Hematopoietic multipotent progenitor cell (in vitro differentiated cells): ENCODE results near the gene SHC3. TPM values are rescaled to one million over a fixed set of nuclear protein-coding genes. Genes with fewer than 3 reads are reported as not detected.

Experiments
- DNase-seq, 3 donors: peaks; one replicate each; pipeline ENCODE4 v3.0.0-alpha.2; 2011 to 2015; ENCODE audit warnings: low read depth in 2 of 3, low spot score in 2 of 3
- total RNA-seq: library from RNA; depleted of rRNA; stranded (reverse); fragments of >200 nt; gene quantifications from one replicate; pipeline ENCODE4 v1.2.3, GENCODE V29; 2012

The SHC3 gene
- total RNA-seq, 1 donor = 0.27 TPM

DNA sequence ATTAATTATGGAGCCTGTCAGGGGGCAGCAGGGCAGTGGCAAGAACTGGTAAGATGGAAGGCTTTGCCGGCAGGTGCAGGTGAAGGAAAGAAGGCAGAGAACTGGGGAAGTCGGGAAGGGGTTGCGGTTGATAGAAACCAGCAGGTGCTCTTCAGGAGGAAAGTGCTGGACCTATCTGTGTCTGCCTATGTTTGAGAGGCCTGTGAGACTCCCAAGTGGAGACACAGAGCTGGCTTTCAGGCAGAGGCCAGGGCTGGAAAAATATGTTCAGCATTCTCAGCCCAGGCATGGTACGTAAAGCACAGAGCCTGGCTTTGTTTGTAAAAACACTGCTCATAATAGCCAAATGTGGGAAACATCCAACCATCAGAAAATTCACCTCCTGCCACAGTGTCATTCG lies 117.8 kb downstream of the SHC3 start:
- no peak for DNase-seq

DNA sequence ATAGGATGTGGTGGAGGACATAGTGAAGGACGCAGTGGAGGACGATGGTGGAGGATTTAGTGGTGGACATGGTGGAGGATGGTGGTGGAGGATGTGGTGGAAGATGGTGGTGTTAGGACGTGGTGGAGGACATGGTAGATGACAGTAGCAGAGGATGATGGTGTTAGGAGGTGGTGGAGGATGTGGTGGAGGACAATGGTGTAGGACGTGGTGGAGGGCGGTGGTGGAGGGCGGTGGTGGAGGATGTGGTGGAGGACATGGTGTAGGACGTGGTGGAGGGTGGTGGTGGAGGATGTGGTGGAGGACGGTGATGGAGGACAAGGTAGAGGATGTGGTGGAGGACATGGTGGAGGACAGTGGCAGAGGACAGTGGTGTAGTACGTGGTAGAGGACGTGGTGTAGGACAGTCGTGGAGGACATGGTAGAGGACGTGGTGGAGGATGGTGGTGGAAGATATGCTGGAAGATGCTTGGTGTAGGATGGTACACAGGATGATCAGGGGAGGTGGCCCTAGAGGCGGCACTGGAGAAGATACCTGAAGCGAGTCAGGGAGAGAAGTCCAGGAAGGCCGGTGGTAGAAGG lies 118.6 kb downstream of the SHC3 start:
- no peak for DNase-seq

DNA sequence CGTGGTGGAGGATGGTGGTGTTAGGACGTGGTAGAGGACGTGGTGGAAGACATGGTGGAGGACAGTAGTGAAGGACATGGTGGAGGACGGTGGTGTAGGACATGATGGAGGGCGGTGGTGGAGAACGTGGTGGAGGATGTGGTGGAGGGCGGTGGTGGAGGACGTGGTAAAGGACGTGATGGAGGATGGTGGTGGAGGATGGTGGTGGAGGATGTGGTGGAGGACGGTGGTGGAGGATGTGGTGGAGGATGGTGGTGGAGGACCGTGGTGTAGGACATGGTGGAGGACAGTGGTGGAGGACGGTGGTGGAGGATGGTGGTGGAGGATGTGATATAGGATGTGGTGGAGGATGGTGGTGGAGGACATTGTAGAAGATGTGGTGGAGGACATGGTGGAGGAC lies 119.7 kb downstream of the SHC3 start:
- DNase-seq = no peak

DNA sequence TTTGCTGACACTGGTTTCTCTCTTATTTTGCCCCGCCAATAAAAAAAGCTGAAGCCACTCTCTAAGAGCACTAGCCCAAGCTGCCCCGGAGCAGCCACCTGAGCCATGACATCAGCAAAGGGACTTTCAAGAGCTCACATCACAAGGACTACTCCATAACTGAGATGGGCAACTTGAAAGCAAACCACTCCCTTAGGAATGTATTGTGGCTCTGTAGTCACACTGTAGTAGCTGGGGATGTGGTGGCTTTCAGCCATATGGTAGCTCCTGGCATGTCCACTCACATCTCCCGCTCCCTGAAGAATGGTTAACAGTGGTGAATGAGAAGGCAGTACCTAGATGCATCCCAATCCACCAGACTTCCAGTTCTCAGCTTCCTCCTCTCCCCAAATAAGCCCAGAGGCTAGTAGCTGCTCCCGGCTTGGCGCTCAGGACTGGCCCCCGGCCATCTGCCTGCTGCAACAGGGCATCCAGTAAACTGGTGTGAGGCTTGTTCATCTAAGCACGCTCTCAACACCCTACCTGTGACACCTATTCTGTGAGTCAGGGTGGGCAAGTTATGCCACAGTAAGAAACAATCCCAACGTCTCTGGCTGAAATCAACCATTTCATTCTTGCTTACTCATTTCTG lies 123.6 kb downstream of the SHC3 start:
- DNase-seq = no peak

DNA sequence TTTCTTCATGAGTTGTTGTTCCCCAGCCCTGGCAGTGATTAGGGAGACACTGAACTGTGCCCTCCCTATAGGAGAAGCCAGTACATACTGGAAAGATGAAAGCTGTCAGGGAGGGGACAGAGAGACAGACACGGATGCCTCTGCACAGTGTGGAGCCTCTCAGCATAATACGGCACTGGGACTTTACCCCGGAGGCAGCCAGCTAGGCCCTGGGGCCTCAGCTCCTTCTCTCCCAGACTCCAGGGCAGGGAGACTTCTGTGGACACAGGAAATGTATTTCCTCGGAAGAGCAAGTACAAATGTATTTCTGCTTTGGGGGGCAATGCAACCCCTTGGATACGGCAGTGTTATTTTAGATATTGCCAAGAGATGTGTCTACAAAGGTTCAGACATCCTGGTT lies 125.3 kb downstream of the SHC3 start:
- DNase-seq = no peak

DNA sequence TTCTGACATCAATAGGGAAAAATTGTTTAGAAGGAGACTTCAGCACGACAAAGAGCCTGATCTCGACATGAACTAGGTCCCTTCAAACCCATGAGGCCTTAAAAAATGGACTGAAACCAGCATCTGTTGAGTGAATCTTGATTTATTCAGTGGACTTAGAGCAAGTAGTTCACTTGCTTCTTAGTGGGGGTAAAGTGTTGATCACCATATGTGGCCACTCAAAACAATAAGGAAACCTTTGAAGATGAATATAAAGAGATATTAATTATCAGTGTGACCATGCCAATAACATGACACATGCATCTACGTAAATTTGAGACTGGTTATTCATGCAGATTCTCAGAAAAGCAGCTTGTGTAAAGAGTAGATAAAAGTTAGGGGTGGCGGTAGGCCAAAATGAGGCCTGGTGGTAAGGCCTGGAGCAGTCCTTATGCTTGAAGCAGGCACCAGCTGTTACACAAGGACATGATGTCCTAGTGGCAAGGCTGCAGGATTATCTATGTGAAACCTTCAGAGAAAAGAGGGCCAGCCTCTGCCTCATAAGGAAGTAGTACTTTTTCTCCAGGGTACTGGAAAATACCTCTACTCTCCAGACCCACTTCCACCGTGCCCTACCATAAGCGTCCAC lies 126.0 kb downstream of the SHC3 start:
- no peak for DNase-seq

DNA sequence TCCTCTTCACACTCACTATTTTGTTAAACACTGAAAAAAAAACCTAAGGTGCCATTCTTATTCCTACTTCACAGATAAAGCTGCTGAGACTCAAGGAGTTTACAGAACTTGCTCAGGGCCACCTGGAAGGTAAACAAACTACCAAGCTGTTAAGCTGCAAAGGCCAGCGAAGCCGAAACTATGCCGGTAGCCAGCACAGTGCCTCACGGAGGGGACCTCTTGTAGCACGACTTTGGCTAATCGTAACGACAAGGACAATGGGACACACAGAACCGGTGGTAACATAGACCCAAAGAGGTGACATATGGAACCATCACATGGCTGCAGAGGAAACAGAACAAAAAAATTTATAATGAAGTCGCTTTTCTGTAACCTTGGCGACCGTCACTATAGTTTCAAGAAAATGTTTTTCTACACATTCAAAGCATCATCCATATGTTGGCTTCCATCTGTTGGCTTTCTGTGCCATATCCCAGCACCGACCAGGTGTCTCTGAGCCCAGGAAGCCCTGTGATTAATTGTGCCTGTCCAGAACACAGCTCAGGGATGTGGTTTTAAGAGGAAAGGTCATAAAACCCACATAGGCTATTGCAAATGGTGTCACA lies 127.1 kb downstream of the SHC3 start:
- no peak for DNase-seq

DNA sequence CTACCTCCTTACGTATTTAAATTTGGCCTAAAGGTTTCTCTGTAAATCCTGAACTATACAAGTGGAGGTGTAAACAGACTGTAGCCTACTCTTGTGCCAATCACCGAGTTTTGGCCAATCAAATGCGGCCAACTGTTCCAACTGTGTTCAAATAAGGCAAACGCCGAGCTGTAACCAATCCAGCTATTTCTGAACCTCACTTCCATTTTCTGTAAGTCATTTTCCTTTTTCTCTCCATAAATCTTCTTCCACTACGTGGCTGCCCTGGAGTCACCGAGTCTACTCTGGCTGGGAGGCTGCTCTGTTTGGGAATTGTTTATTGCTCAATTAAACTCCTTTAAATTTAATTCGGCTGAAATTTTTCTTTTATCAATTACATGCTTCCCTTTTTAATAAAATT lies 129.0 kb downstream of the SHC3 start:
- no peak for DNase-seq

DNA sequence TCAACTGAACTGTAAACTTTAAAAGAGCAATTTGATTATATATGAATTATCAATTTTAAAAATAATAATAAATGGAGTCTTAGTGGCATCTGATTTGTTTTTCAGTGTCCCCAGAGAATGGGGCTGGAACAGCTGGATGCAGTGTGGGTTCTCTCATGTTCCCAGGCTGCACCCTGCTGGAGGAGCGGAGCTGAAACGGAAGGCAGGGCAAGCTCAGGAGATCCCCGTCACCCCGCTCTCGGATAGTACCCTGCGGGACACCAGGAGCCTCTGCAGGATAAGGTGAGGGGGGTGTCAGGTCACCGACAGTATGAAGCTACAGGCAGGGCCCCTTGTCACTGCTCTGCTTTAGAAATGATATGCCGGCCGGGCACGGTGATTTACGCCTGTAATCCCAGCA lies 130.0 kb downstream of the SHC3 start:
- DNase-seq = no peak

DNA sequence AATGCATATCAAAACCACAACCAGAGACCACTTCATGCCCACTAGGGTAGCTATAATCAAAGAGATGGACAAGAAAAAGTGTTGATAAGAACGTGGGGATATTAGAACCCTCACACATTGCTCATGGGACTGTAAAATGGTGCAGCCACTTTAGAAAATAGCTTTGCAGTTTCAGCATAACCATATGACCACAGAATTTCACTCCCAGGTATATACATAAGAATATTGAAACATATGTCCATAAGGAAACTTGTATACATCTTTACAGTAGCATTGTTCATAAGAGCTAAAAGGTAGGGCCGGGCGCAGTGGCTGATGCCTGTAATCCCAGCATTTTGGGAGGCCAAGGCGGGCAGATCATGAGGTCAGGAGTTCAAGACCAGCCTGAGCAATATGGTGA lies 131.0 kb downstream of the SHC3 start:
- no peak for DNase-seq

DNA sequence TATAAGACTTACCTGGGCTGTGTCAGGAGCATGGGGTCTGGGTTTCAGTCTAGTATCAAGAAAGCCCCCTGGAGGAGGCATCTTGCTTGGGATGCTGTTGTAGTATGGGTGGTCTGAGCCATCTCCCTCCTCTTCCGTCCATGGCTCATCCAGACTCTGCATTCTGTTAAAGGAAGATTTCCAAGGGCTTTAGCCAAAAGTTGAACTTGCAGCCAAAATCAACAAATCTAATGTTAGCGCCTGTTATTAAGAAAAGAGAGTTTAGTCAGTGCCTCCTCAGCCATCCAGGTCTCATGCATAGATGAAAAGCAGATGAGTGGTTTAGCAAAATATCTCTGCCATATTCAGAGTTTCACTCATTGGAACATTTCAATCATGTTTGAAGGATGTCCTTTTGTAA lies 131.8 kb downstream of the SHC3 start:
- DNase-seq = no peak

DNA sequence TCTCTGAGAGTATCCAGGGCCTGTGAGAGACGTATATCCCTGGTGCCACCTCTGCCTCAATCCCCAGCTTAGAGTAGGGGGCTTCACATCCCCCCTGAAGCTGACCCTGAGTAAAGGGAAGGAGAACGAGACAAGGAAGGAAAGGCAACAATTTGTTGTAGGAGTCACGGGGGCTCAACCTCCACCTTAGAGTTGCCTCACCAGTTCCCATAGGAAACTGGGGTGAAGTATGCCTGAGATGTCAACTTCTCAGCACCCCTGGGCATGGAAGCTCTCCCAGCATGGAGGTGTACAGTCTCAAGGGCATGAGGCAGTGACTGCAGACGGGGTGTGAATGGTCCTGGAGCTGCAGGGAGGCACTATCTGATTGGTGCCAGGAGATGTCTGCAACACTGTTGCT lies 133.7 kb downstream of the SHC3 start:
- DNase-seq = no peak

DNA sequence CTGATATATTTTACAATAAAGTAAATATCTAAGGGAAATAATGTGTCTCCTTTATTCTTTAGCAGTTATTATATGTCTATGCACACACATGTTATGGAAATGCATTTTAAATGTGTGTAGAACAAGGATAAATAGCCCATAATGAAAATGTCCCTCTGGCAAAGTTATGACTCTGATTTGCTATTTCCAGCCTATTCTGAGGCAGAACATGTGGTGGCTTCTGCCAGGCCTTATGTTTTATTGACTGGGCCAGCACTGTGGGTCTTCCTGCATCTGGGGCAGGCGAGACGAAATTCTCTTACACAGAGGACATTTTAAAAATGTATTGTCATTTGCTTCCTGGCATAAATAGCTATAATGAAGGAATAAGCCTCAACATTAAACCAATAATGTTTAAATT lies 134.5 kb downstream of the SHC3 start:
- no peak for DNase-seq

DNA sequence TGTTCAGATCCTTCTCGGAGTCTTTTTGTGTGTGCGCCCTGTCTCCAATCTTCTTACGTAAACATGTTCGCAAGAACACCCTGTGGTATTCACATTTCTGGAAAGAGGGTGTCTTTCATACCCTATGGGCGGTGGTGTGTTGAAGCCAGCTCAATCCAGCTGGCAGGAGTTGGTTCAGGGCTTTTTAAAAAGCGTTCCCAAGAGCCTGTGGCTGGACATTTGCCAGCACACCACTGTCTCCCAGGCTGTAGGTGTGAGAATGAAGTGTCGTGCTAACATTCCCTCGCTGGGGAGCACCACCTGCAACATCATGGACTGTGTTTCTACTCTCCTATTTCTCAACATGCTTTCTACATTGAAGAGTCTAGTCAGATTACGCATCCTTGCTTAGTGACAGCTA lies 135.6 kb downstream of the SHC3 start:
- DNase-seq = no peak

DNA sequence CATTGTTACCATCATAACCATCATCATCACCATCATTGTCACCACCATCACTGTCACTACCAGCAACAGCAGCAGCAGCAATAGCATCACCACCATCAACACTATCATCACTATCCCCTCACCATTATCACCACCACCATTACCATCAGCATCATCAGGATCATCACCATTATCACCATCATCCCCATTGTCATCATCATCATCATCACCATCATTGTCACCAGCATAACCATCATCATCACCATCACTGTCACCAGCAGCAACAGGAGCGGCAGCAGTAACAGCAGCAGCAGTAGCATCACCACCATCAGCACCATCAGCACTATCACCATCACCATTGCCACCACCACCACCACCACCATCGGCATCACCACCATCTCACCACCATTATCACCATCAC lies 139.0 kb downstream of the SHC3 start:
- DNase-seq = no peak

DNA sequence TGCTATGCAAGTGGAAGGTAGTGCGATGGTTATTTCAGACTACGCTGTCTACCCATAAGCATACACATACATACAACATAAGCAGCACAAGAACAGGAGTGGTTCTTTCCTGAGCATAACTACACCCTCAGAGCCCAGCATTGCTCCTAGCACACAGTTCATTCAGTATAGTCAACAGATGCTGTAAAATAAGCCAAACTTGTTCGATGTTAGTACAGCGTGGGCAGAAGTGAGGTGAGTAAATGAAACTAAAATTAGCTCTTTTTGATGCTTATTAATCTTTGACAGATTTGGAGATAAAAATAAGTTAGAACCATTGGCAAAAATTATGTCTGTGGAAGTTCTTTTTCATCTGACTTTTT lies 139.5 kb downstream of the SHC3 start:
- no peak for DNase-seq

DNA sequence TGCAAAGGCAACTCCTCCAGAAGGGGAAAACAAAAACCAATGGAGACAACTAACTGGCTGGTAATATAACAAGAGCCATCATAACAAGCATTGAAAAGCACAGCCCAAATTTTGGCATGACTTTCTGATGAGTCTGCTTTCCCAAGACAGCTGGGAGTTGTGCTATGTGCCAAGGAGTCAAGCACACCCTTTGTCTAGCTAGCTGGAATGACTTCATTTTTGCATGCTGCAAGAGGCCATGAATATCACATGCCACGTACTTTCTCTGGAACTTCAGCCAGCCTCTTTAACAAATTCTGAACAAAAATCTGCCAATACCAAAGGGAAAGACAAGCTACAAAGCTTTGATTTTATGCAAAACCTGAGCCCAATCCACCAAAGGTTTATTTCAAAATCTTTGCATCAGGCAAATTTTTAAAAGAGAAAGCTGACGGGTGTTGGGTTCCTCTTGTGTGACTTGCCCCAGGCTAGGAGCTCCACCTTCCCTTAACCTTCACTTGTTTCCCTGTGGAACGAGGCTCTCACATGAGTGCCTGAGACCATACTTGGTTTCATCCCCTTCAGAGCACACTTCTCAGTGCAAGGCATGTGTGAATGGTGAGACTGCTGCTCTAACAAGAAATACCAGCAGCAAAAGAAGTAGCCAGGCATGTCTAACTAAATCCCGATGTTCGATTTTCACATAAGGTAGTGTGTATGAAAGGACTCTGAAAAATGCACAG lies 140.1 kb downstream of the SHC3 start:
- DNase-seq = no peak

DNA sequence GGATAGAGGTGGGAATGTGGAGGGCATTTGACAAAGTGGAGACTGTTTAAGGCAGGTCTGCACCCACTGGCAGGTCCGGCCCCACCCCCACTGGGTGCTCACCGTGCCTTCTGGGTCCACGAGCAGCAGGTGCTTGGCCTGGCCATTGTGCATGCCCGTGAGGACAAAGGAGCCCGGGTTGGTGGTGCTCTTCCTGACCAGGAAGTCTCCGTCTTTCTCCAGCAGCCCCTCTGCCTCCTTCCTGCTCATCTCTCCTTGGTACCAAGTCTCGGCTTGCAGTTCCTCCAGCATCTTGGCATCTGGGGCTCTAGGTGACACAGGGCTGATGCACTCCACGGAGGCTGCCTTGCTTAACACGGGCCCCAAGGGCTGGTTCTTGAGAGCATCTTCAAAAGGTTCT lies 140.7 kb downstream of the SHC3 start:
- DNase-seq = no peak

DNA sequence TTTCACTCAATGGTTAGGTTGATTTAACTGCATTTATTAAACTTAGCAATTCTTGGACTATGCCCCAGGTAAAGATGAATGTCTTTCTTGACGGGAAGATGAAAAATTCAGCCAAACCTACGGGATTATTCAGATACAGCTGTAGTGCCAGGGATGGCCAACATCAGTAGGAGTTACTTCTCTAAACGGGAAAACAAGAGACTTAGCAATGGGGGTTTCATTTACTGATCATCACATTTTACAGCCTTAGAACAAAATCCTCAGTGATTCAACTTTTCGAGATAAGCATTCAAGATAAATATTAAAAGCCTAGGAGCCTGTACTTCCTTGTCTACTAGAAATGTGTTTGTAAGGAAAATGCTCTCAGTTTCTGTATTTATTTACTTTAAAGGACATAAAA lies 141.3 kb downstream of the SHC3 start:
- DNase-seq = no peak

DNA sequence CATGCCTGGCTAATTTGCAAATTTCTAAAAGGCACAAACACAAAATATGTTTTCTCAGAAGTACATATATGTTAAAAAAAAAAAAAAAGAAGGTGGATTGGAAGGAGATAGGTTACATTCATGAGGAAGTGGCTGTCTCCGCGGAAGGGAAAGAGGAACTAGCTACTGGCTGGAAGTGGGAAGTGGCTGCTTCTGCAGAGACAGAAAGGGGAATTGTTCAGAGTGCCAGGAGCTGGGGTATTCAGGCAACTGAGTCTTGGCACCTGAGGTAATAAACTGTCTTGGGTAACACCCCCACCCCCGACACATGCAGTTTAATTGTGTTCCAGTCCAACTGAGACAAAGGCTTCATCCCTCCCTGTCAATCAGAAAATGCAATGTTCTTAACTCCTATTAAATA lies 141.7 kb downstream of the SHC3 start:
- peak in 1 of 3 donors; percentile 23 for DNase-seq

DNA sequence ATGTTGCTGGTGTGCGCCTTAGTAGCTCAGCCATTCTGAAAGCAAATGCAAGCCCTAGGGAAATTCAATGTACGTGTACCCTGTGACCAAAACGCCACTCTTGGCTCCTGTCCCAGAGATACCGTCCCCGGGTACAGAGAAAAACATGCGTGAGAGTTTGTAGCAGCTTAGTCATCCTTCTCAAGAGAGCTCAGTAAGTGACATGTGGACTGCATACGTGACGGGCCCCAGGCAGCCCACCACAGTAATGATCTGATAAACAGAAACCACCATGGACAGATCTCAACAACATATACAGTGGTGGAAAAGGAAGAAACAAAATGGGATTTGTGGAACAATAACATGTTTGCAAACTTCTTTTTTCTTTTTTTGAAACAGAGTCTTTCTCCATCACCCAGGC lies 142.2 kb downstream of the SHC3 start:
- no peak for DNase-seq

DNA sequence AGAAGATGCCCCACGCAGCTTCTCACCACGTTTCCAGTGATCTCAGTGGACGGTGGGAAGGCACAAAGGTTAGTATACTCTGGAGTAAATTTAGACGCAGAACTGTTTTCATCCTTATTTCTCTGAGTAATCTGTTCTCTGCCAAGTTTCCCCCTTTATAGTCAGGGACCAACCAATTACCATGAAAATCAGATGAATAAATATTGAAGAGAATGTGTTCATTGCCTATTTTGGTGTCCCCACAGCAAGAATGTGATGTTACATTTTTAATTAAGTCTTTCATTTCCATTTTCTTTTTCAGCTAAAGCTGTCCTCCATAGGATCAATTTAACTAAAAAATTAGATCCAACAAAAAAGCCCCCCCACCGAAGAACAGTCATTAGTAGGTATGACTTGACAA lies 146.0 kb downstream of the SHC3 start:
- no peak for DNase-seq
